Astrocyte (in vitro differentiated cells and primary cell): Measurements from ENCODE around the gene UBP1.

Experiments used
- EZH2 ChIP-seq: IDR thresholded peaks from 2 replicates; pipeline ENCODE4 v1.6.1; 2012; ENCODE audit warnings: mild to moderate bottlenecking, low read length, inconsistent platforms; ENCODE audit not compliant: insufficient read depth
- TF ChIP-seq, protein P1 (sequence below): IDR thresholded peaks from 2 replicates; pipeline ENCODE4 v1.5.1; 2011; ENCODE audit warnings: low read depth, mild to moderate bottlenecking, inconsistent platforms, low read length, moderate library complexity; ENCODE audit not compliant: insufficient read depth

DNA sequence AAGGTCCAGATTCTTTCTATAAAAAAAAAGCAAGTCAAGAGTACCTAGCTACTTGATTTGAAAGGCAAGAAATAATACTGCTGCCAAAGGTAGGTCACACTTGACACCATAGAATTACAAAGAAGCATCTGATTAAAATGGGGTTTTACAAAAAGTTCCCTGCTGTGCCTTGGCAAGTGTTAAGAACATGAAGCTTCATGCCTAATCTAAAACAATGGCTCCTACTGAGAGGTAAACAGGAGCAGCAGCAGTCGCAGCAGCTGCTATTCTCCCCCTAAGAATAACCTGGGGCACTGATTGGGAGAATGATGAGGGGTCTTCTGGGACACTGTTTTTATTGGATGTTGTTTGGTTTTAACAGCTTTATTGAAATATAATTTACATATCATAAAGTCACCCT lies 14.1 kb downstream of the UBP1 start:
- TF ChIP-seq, protein P1, sequence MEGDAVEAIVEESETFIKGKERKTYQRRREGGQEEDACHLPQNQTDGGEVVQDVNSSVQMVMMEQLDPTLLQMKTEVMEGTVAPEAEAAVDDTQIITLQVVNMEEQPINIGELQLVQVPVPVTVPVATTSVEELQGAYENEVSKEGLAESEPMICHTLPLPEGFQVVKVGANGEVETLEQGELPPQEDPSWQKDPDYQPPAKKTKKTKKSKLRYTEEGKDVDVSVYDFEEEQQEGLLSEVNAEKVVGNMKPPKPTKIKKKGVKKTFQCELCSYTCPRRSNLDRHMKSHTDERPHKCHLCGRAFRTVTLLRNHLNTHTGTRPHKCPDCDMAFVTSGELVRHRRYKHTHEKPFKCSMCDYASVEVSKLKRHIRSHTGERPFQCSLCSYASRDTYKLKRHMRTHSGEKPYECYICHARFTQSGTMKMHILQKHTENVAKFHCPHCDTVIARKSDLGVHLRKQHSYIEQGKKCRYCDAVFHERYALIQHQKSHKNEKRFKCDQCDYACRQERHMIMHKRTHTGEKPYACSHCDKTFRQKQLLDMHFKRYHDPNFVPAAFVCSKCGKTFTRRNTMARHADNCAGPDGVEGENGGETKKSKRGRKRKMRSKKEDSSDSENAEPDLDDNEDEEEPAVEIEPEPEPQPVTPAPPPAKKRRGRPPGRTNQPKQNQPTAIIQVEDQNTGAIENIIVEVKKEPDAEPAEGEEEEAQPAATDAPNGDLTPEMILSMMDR = no peak
- TF ChIP-seq EZH2 = no peak
